Osteoblast (primary cell): Measurements from ENCODE around the gene MNX1. TPM values are rescaled to one million over a fixed set of nuclear protein-coding genes. Genes with fewer than 3 reads are reported as not detected.
A peak's percentile ranks its signal among the peaks of the same experiment; 100 is the strongest.

Experiments
- DNase-seq: peaks from one replicate; pipeline ENCODE4 v3.0.0; 2011; ENCODE audit warnings: low spot score, mixed read lengths; ENCODE audit not compliant: insufficient read length; ENCODE audit errors: missing footprints
- H2AFZ ChIP-seq: 2 replicates; pipeline ENCODE4 v1.6.0; 2011; ENCODE audit warnings: mild to moderate bottlenecking, low read length
- H3K27ac ChIP-seq: 2 replicates; pipeline ENCODE4 v1.5.1; 2011; ENCODE audit warnings: mild to moderate bottlenecking, low read depth, low read length, moderate library complexity
- H3K27me3 ChIP-seq: 2 replicates; pipeline ENCODE4 v1.6.0; 2012; ENCODE audit warnings: mild to moderate bottlenecking, control low read depth, inconsistent platforms, low read length, moderate library complexity; ENCODE audit not compliant: insufficient read depth
- H3K36me3 ChIP-seq: 2 replicates; pipeline ENCODE4 v1.5.1; 2011; ENCODE audit warnings: mild to moderate bottlenecking, low read length, control low read depth, moderate library complexity; ENCODE audit not compliant: insufficient read depth
- H3K4me1 ChIP-seq: 2 replicates; pipeline ENCODE4 v1.5.1; 2011; ENCODE audit warnings: mild to moderate bottlenecking, low read length, control low read depth, moderate library complexity; ENCODE audit not compliant: insufficient read depth
- H3K4me2 ChIP-seq: 2 replicates; pipeline ENCODE4 v1.6.0; 2011; ENCODE audit warnings: mild to moderate bottlenecking, low read length; ENCODE audit not compliant: insufficient read depth
- H3K4me3 ChIP-seq: fragments of 200-600 bp; sonication (generic); 3 replicates; pipeline ENCODE4 v1.5.1; 2012; ENCODE audit warnings: mild to moderate bottlenecking, low read length, inconsistent platforms; ENCODE audit not compliant: insufficient read depth
- H3K79me2 ChIP-seq: 2 replicates; pipeline ENCODE4 v1.6.0; 2012; ENCODE audit warnings: mild to moderate bottlenecking, low read length, control low read depth, inconsistent platforms; ENCODE audit not compliant: insufficient read depth
- H3K9me3 ChIP-seq: 2 replicates; pipeline ENCODE4 v1.5.1; 2011; ENCODE audit warnings: low read depth, low read length, control low read depth
- H4K20me1 ChIP-seq: 2 replicates; pipeline ENCODE4 v1.6.0; 2012; ENCODE audit warnings: mild to moderate bottlenecking, low read length, control low read depth; ENCODE audit not compliant: insufficient read depth
- CTCF ChIP-seq: IDR thresholded peaks from 2 replicates; pipeline ENCODE4 v1.5.1; 2011; ENCODE audit warnings: mild to moderate bottlenecking, low read depth, low read length, moderate library complexity; ENCODE audit errors: extremely low read depth
- total RNA-seq: library from RNA; depleted of rRNA; stranded (reverse); fragments of >200 nt; gene quantifications from 2 replicates; pipeline ENCODE4 v1.2.3, GENCODE V29; 2012

The MNX1 gene
- total RNA-seq, 1 donor: not detected

DNA sequence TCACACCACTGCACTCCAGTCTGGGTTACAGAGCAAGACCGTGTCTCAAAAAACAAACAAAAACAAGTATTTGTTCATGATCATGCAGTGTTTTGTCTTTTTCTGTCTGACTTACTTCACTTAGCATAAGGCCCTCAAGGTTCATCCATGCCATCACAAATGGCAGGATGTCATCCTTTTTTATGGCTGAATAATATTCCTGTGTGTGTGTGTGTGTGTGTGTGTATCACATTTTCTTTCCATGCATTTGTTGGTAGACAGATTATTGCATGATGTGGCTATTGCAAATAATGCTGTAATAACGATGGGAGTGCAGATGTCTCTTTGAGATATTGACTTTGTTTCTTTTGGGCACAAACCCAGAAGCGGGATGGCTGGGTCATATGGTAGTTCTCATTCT, 14.3 kb upstream of the MNX1 start:
- Histone ChIP-seq H3K27me3 (peaks cover 82% of the 10 kb centered on the region), H3K36me3 (no peaks in the 10 kb centered on the region), H3K9me3 (no peaks in the 10 kb centered on the region), H3K4me2 (no peak overlapping the region), H4K20me1 (no peaks in the 10 kb centered on the region), H3K79me2 (no peaks in the 10 kb centered on the region), H3K4me1 (no peaks in the 10 kb centered on the region), H2AFZ (no peak overlapping the region), H3K27ac (no peak overlapping the region), H3K4me3 (no peak overlapping the region)
- DNase-seq: no peak
- TF ChIP-seq CTCF: no peak

DNA sequence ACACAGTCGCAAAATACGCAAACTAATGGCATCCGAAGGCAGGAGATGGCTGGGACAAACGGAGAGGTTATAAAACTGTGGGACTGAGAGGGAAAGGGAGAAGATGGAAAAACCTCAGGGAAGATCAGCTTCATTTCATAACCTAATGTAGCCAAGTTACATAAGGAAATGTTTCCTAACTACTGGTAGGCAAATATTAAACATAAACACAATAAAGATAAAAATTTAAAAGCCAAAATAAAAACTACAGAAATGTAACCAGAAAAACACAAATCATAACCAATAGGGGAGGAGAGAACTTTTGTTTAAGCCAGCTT, 13.1 kb upstream of the MNX1 start:
- peak; percentile 65 for DNase-seq
- Histone ChIP-seq H3K27me3 (peaks cover 89% of the 10 kb centered on the region), H3K79me2 (no peaks in the 10 kb centered on the region), H2AFZ (no peak overlapping the region), H4K20me1 (no peaks in the 10 kb centered on the region), H3K36me3 (no peaks in the 10 kb centered on the region), H3K4me1 (no peaks in the 10 kb centered on the region), H3K4me2 (no peak overlapping the region), H3K9me3 (no peaks in the 10 kb centered on the region), H3K4me3 (no peak overlapping the region), H3K27ac (no peak overlapping the region)
- no peak for TF ChIP-seq CTCF

DNA sequence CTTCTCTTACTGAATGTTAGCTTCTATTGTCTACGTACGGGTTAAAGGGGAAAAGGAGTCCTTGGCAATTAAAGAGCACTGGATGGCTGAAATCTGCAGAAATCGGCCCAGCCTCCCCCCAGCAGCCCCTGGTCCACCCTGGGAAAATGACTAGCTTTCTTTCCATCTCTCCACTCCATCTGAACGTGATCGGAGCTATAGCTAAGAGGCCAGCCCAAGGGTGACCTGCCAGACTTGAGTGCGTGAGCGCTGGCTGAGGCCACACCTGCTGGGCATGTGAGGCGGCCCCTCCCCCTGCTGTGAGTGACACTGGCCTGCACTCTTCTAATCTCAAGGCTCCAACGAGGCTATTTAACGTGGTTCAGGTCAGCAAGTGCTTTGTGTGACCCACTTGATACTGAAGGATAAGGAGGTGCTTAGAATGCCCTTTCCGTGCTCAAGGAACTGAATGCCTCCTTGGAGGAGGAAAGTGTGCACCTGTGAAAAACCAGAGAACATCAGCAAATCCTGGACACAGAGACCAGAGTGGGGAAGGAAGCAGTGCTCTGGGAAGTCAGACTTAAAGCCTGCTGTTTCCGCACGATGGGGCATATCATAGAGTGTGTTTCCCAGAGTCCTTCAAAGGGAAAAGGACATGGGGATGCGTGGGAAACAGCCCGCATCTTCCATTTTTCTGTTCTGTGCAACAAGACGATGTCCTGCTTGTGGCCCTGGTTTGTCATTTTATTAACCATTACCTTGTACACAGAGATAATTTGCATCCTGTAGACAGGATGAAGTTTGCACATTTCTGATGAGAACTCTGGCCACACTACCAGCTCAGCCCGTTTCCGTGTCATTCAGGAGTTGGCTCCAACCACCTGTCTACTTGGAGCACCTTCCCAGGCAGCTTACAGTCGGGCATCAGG, 12.5 kb upstream of the MNX1 start:
- H2AFZ ChIP-seq: no peak overlapping the region
- no peaks in the 10 kb centered on the region for H3K9me3 ChIP-seq
- no peak overlapping the region for H3K27ac ChIP-seq
- DNase-seq: peak; percentile 85
- TF ChIP-seq CTCF: no peak
- peaks cover 89% of the 10 kb centered on the region for H3K27me3 ChIP-seq
- no peak overlapping the region for H3K4me3 ChIP-seq
- no peaks in the 10 kb centered on the region for H3K36me3 ChIP-seq
- H3K4me2 ChIP-seq: no peak overlapping the region
- no peaks in the 10 kb centered on the region for H3K4me1 ChIP-seq
- H4K20me1 ChIP-seq: no peaks in the 10 kb centered on the region
- no peaks in the 10 kb centered on the region for H3K79me2 ChIP-seq

DNA sequence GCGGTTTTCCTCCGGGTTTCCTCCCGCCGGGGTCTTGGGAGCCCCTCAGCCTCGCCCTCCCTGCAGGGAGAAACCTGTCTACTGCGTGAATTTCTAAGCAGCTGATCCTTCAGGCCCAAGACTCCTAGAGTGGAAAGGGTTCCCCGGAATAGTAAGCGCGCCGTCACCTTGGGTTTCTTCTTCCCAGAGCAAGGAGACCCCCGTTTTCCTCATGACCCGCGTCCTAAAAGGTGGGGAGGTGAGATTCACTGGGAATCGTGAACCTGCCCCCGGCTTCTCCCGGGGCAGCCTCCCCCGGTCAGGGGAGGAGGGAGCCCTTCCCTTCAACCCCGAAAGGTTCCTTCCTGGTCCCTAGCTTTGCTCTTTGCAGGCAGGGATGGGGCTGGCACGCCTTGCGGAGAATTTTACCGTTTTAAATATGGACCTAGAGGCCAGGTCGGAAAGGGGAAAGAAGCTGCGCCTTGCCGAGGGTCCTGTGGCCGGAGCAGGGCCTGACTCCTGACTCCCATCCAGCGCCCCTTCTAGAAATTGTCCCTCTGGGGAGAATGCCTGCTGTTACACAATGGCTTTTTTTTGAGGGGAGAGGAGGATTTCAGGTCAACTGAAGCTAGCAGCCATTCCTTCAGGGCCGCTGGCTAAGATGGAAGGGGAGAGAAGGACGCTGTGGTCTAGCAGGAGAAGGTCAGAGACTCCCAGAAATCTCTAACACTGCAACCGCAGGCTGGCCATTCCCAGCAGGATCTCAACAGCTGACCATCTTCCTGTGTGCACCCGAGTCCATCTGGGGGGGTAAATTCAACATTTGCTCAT, 11.6 kb upstream of the MNX1 start:
- H3K4me3 ChIP-seq: no peak overlapping the region
- peak; percentile 70 for DNase-seq
- peaks cover 97% of the 10 kb centered on the region for H3K27me3 ChIP-seq
- H3K9me3 ChIP-seq: no peaks in the 10 kb centered on the region
- H4K20me1 ChIP-seq: no peaks in the 10 kb centered on the region
- H3K4me1 ChIP-seq: no peaks in the 10 kb centered on the region
- no peaks in the 10 kb centered on the region for H3K79me2 ChIP-seq
- H3K27ac ChIP-seq: no peak overlapping the region
- H3K4me2 ChIP-seq: no peak overlapping the region
- no peaks in the 10 kb centered on the region for H3K36me3 ChIP-seq
- TF ChIP-seq CTCF: no peak
- H2AFZ ChIP-seq: no peak overlapping the region
